GM06990 (cell line): ENCODE results near the gene CXXC1.

Experiments used
- DNase-seq: peaks from one replicate; pipeline ENCODE4 v3.0.0-alpha.2; 2011; ENCODE audit not compliant: insufficient read length; ENCODE audit errors: extremely low read depth
- H3K27me3 ChIP-seq: replicated peaks from 2 replicates; pipeline ENCODE4 v1.6.0; 2011; ENCODE audit warnings: low read length; ENCODE audit not compliant: control insufficient read depth, insufficient read depth
- H3K36me3 ChIP-seq: 2 replicates; pipeline ENCODE4 v1.5.1; 2011; ENCODE audit warnings: low read length; ENCODE audit not compliant: control insufficient read depth, insufficient read depth
- H3K4me3 ChIP-seq: replicated peaks from 2 replicates; pipeline ENCODE4 v1.5.1; 2011; ENCODE audit warnings: low read depth, mild to moderate bottlenecking, control low read depth, low read length
- CTCF ChIP-seq: IDR thresholded peaks from 2 replicates; pipeline ENCODE4 v1.5.1; 2011; ENCODE audit warnings: low read length, control low read depth, mild to moderate bottlenecking, inconsistent platforms; ENCODE audit not compliant: insufficient read depth, poor library complexity, severe bottlenecking

Gene CXXC1

GRCh38 chr18:50301074-50301473 is 13.6 kb upstream of the CXXC1 start:
- no peaks in the 10 kb centered on the region for H3K36me3 ChIP-seq
- DNase-seq = no peak
- no peak for TF ChIP-seq CTCF
- H3K27me3 ChIP-seq = no peaks in the 10 kb centered on the region; the same call in 1 of the 2 replicates
- H3K4me3 ChIP-seq = no peak overlapping the region

GRCh38 chr18:50299626-50300388 is 12.3 kb upstream of the CXXC1 start:
- no peak for DNase-seq
- H3K4me3 ChIP-seq = no peak overlapping the region

GRCh38 chr18:50298443-50299284 is 11.2 kb upstream of the CXXC1 start:
- Histone ChIP-seq H3K27me3 (no peaks in the 10 kb centered on the region; the same call in 1 of the 2 replicates), H3K4me3 (no peak overlapping the region), H3K36me3 (no peaks in the 10 kb centered on the region)
- no peak for TF ChIP-seq CTCF
- no peak for DNase-seq

More at GRCh38 chr18:50299626-50300388, 12.3 kb upstream of the CXXC1 start:
- TF ChIP-seq CTCF = no peak
- H3K36me3 ChIP-seq = no peaks in the 10 kb centered on the region
- no peaks in the 10 kb centered on the region; the same call in 1 of the 2 replicates for H3K27me3 ChIP-seq

GRCh38 chr18:50297621-50298442 is 10.3 kb upstream of the CXXC1 start:
- Histone ChIP-seq H3K36me3 (no peaks in the 10 kb centered on the region), H3K27me3 (no peaks in the 10 kb centered on the region; the same call in 1 of the 2 replicates), H3K4me3 (peak overlapping the region; percentile 15; the same call in 1 of the 2 replicates)
- peak; percentile 81 for DNase-seq
- no peak for TF ChIP-seq CTCF

GRCh38 chr18:50293039-50293438 is 5.5 kb upstream of the CXXC1 start:
- H3K4me3 ChIP-seq = no peak overlapping the region
- no peaks in the 10 kb centered on the region for H3K36me3 ChIP-seq
- no peak for DNase-seq
- H3K27me3 ChIP-seq = no peaks in the 10 kb centered on the region
- TF ChIP-seq CTCF = no peak
